HG03060 (cell line): ENCODE results near the gene B3GALNT1.
A peak's percentile ranks its signal among the peaks of the same experiment; 100 is the strongest.

Source experiments
- ATAC-seq: cut with Tn5 transposase; IDR thresholded peaks from one replicate; pipeline ENCODE4 v1.9.1; 2021; ENCODE audit warnings: low read depth, moderate number of reproducible peaks; ENCODE audit not compliant: unreplicated experiment

The B3GALNT1 gene

DNA sequence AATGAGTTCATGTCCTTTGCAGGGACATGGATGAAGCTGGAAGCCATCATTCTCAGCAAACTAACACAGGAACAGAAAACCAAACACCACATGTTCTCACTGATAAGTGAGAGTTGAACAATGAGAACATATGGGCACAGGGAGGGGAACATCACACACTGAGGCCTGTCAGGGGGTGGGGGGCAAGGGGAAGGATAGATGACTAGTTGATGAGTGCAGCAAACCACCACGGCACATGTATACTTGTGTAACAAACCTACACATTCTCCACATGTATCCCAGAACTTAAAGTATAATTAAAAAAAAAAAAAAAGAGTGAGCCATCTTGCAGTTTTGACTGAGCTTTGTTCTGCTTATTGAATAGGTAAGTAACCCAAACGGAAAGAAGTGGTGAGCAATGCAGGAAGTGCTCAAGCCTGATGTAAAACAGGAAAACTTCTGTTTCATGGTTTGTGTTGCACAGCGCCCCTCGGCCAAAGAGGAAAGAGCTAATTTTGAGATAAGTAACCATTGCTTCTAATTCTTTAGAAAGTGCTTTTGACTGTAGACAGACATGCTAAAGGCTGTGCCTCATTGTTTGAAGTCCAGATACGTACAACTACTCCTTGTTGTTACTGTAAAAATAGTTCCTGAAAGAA is 70.1 kb downstream of the B3GALNT1 start:
- ATAC-seq: peak; percentile 68
